Ovary (tissue), 9 donors: Measurements from ENCODE around the gene PHACTR3. TPM values are rescaled to one million over a fixed set of nuclear protein-coding genes. Genes with fewer than 3 reads are reported as not detected.
"Not testable (repeated sequence)": the region's sequence is repeated elsewhere in the genome, so short reads cannot be mapped to it uniquely, and the experiment has no call there.

ENCODE experiments used
- DNase-seq, 5 donors: peaks; one replicate each; pipeline ENCODE4 v3.0.0-alpha.2; 2019 to 2020
- H3K27ac ChIP-seq, 2 donors: fragments of 200-600 bp; one replicate each; pipeline versions ENCODE4 v1.5.1 to v1.8.0; 2019 to 2022
- H3K27me3 ChIP-seq: fragments of 200-600 bp; one replicate; pipeline ENCODE4 v1.8.0; 2022
- H3K36me3 ChIP-seq: fragments of 200-600 bp; sonication (generic); one replicate; pipeline ENCODE4 v1.5.1; 2019
- H3K4me1 ChIP-seq: one replicate; pipeline ENCODE4 v1.8.1; 2013; ENCODE audit warnings: mild to moderate bottlenecking, moderate library complexity; ENCODE audit not compliant: insufficient read depth
- H3K4me3 ChIP-seq: fragments of 200-600 bp; sonication (generic); one replicate; pipeline ENCODE4 v1.5.1; 2017
- H3K9me3 ChIP-seq, 2 donors: fragments of 200-600 bp in 1 of 2; sonication (generic) in 1 of 2; one replicate each; pipeline versions ENCODE4 v1.5.1 to v1.8.1; 2013 to 2019; ENCODE audit warnings: mild to moderate bottlenecking in 1 of 2, moderate library complexity in 1 of 2
- EP300 ChIP-seq: sonication (generic); formaldehyde crosslinking; IDR thresholded peaks from one replicate; pipeline ENCODE4 v1.6.1; 2017; ENCODE audit warnings: antibody characterized with exemption
- POLR2A ChIP-seq: fragments of 450-650 bp; IDR thresholded peaks from one replicate; pipeline ENCODE4 v1.6.1; 2017; ENCODE audit warnings: antibody characterized with exemption, mild to moderate bottlenecking, moderate library complexity
- WGBS, 3 donors: extraction: QIAGEN DNeasy Blood & Tissue Kit in 1 of 3; methylation state at CpG; one replicate each; pipeline versions ENCODE4 v1.1.5 to v1.1.7; 2013 to 2017; 5-methylcytosine and 5-hydroxymethylcytosine counted together
- intact Hi-C, 4 donors: fragments of 100-400 bp; cut with DNase I; formaldehyde crosslinking; loops; one replicate each; pipeline versions ENCODE4 v1.11.0 to v1.15.1; 2022 to 2023
- polyA plus RNA-seq, 2 donors: library from polyadenylated mRNA; stranded (reverse); fragments of 200-250 nt in 1 of 2; fragments of 350-450 nt in 1 of 2; fragmentation: Illumina TruSeq in 1 of 2; extraction: RNeasy Lipid Tissue Mini Kit (QIAGEN cat#74804) in 1 of 2; gene quantifications; one replicate each; pipeline ENCODE4 v1.2.3, GENCODE V29; 2013 to 2014
- small RNA-seq: library from RNA; depleted of rRNA; stranded (forward); fragments of <200 nt; gene quantifications from one replicate; pipeline ENCODE3, GENCODE V24; 2016
- total RNA-seq, 7 donors: library from RNA; depleted of rRNA in 2 of 7; stranded (reverse); fragments of >200 nt in 2 of 7; fragmentation: NEBNext Ultra II Directional in 3 of 7; extraction: Animal tissue kit (Norgen Biotek cat#: 25700) in 3 of 7; gene quantifications; one replicate each; pipeline versions ENCODE4 v1.1.0 to v1.2.4, GENCODE V29; 2016 to 2023
- TF ChIP-seq, protein P1 (sequence below), 3 donors: fragments of 450-650 bp in 2 of 3; fragments of 200-600 bp in 1 of 3; IDR thresholded peaks; one replicate each; pipeline versions ENCODE4 v1.5.1 to v1.8.0; 2016 to 2022; ENCODE audit warnings: antibody characterized with exemption in 3 of 3, mild to moderate bottlenecking in 1 of 3
- donor health status: DM: no; HTN: no; CAD: no; lungs with moderate emphysema.
- donor health status: DM: no; HTN: no; CAD: no.
- donor health status: Bipolar disorder and iron deficiency.
- donor health status: DM: yes; HTN: yes; CAD: no.
- donor health status: DM: no; HTN: no; CAD: no.
- donor health status: DM: yes; HTN: yes; CAD: no.

Gene PHACTR3
- total and polyA plus RNA-seq, 9 donors: 5.7 to 19.0 (median 9.1) TPM

GRCh38 chr20:59884494-59884893, 280.2 kb downstream of the PHACTR3 start:
- no peak overlapping the region for H3K27ac ChIP-seq
- no peak overlapping the region for H3K4me3 ChIP-seq
- TF ChIP-seq EP300 (no peak), POLR2A (no peak)
- TF ChIP-seq, protein P1, sequence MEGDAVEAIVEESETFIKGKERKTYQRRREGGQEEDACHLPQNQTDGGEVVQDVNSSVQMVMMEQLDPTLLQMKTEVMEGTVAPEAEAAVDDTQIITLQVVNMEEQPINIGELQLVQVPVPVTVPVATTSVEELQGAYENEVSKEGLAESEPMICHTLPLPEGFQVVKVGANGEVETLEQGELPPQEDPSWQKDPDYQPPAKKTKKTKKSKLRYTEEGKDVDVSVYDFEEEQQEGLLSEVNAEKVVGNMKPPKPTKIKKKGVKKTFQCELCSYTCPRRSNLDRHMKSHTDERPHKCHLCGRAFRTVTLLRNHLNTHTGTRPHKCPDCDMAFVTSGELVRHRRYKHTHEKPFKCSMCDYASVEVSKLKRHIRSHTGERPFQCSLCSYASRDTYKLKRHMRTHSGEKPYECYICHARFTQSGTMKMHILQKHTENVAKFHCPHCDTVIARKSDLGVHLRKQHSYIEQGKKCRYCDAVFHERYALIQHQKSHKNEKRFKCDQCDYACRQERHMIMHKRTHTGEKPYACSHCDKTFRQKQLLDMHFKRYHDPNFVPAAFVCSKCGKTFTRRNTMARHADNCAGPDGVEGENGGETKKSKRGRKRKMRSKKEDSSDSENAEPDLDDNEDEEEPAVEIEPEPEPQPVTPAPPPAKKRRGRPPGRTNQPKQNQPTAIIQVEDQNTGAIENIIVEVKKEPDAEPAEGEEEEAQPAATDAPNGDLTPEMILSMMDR (IDR thresholded peaks at IDR 0.05): no peak
- H3K4me1 ChIP-seq: no peaks in the 10 kb centered on the region
- H3K27me3 ChIP-seq: no peaks in the 10 kb centered on the region
- DNase-seq: no peak
- 90 to 94% (median 93%) methylated on average over 3 of the region's 3 CpGs for WGBS, 3 donors
- H3K36me3 ChIP-seq: no peaks in the 10 kb centered on the region
- intact Hi-C loops: no loop called here
- no peaks in the 10 kb centered on the region for H3K9me3 ChIP-seq

GRCh38 chr20:59888050-59888449, 283.7 kb downstream of the PHACTR3 start:
- WGBS, 3 donors: 94 to 100% (median 94%) methylated on average over 1 of the region's 1 CpG
- no peak overlapping the region for H3K27ac ChIP-seq
- H3K36me3 ChIP-seq: no peaks in the 10 kb centered on the region
- intact Hi-C loops: no loop called here
- H3K27me3 ChIP-seq: no peaks in the 10 kb centered on the region
- no peaks in the 10 kb centered on the region for H3K9me3 ChIP-seq
- no peaks in the 10 kb centered on the region for H3K4me1 ChIP-seq
- DNase-seq: no peak
- TF ChIP-seq, protein P1 (IDR thresholded peaks at IDR 0.05): no peak
- no peak for TF ChIP-seq EP300
- no peak for TF ChIP-seq POLR2A
- no peak overlapping the region for H3K4me3 ChIP-seq

DNA sequence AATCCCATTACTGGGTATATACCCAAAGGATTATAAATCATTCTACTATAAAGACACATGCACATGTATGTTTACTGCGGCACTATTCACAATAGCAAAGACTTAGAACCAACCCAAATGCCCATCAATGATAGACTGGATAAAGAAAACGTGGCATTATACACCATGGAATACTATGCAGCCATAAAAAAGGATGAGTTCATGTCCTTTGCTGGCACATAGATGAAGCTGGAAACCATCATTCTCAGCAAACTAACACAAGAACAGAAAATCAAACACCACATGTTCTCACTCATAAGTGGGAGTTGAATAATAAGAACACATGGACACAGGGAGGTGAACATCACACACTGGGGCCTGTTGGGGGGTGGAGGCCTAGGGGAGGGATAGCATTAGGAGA, 285.7 kb downstream of the PHACTR3 start:
- H3K36me3 ChIP-seq, H3K4me1 ChIP-seq, H3K27me3 ChIP-seq, H3K27ac ChIP-seq, intact Hi-C loops, H3K9me3 ChIP-seq, DNase-seq, H3K4me3 ChIP-seq: not testable (repeated sequence)
- WGBS, 3 donors: 89 to 97% (median 91%) methylated on average over 2 of the region's 2 CpGs

DNA sequence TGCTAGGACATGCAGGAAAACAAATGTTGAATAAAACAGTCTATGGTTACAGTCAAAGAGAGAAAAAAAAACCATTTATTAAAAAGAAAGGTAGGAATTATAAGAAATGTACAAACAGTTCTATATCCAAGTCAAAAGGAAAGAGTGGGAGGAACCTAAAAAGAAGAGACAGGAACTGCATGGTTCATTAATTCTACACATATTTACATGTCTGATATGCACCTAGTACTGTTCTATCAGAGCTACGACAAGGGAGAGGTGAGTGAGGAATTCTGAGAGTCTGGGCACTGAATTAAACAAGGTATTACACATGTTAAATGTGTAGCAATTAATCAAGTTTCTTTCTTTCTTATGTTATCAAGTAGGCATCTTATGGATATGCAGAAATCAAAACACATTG, 287.2 kb downstream of the PHACTR3 start:
- Histone ChIP-seq H3K4me3 (no peak overlapping the region), H3K27ac (no peak overlapping the region), H3K27me3 (no peaks in the 10 kb centered on the region), H3K4me1 (no peaks in the 10 kb centered on the region), H3K9me3 (no peaks in the 10 kb centered on the region), H3K36me3 (no peaks in the 10 kb centered on the region)
- DNase-seq: no peak
- intact Hi-C loops: no loop called here
- TF ChIP-seq EP300: no peak
- TF ChIP-seq, protein P1 (IDR thresholded peaks at IDR 0.05): no peak
- no peak for TF ChIP-seq POLR2A
- 79 to 88% (median 82%) methylated on average over 1 of the region's 1 CpG for WGBS, 3 donors

GRCh38 chr20:59895908-59896307, 291.6 kb downstream of the PHACTR3 start:
- TF ChIP-seq, protein P1 (IDR thresholded peaks at IDR 0.05): no peak
- TF ChIP-seq EP300 (no peak), POLR2A (no peak)
- intact Hi-C loops: no loop called here
- WGBS, 3 donors: 81 to 88% (median 87%) methylated on average over 1 of the region's 1 CpG
- Histone ChIP-seq H3K27ac (no peak overlapping the region), H3K27me3 (no peaks in the 10 kb centered on the region), H3K9me3 (no peaks in the 10 kb centered on the region), H3K36me3 (no peaks in the 10 kb centered on the region), H3K4me3 (no peak overlapping the region), H3K4me1 (no peaks in the 10 kb centered on the region)
- DNase-seq: no peak

Small RNA genes lying within 50 kb of the gene (small RNA-seq; reads per million reads assigned to genes)
- not detected for gene RNU7-141P
